GM12878 (cell line): Measurements from ENCODE around the gene RNASEH2B.

Source experiments
- CTCF ChIP-seq, 3 experiments: IDR thresholded peaks in 2 of 3; conservative IDR thresholded peaks in 1 of 3; 2 replicates each; pipeline ENCODE4 v1.5.1; 2011; ENCODE audit warnings: low read depth in 3 of 3, low read length in 3 of 3, mild to moderate bottlenecking in 3 of 3, control low read depth in 2 of 3, moderate library complexity in 2 of 3, inconsistent platforms in 1 of 3, mixed read lengths in 1 of 3; ENCODE audit not compliant: control insufficient read depth in 2 of 3, insufficient read depth in 1 of 3; ENCODE audit errors: extremely low read depth in 1 of 3
- EGR1 ChIP-seq, 2 experiments: IDR thresholded peaks; 1 replicate in 1 of 2; 2 replicates in 1 of 2; pipeline ENCODE4 v1.6.1; 2011 to 2012; ENCODE audit warnings: low read depth in 2 of 2, low read length in 2 of 2, borderline replicate concordance in 1 of 2, mild to moderate bottlenecking in 1 of 2, moderate library complexity in 1 of 2
- ETV6 ChIP-seq, 2 experiments: fragments of 450-650 bp in 1 of 2; IDR thresholded peaks in 1 of 2; conservative IDR thresholded peaks in 1 of 2; 2 replicates each; pipeline ENCODE4 v1.6.1; 2014; ENCODE audit warnings: antibody characterized with exemption in 1 of 2, borderline replicate concordance in 1 of 2, low read depth in 1 of 2, mild to moderate bottlenecking in 1 of 2, moderate library complexity in 1 of 2
- EZH2 ChIP-seq: IDR thresholded peaks from 2 replicates; pipeline ENCODE4 v1.6.1; 2012; ENCODE audit warnings: low read depth, mild to moderate bottlenecking, control low read depth, inconsistent platforms, low read length, borderline replicate concordance; ENCODE audit not compliant: control insufficient read depth
- POLR2A ChIP-seq: IDR thresholded peaks from 2 replicates; pipeline ENCODE4 v1.6.1; 2011; ENCODE audit warnings: low read depth, mild to moderate bottlenecking, low read length
- RFX5 ChIP-seq: IDR thresholded peaks from 2 replicates; pipeline ENCODE4 v1.6.1; 2011; ENCODE audit warnings: low read depth, low read length, improper control_type of control experiment
- SUZ12 ChIP-seq: fragments of 200-600 bp; sonication (generic); IDR thresholded peaks from one replicate; pipeline ENCODE4 v1.6.1; 2018; ENCODE audit warnings: antibody characterized with exemption, mild to moderate bottlenecking; ENCODE audit not compliant: unreplicated experiment
- TAF1 ChIP-seq: IDR thresholded peaks from 2 replicates; pipeline ENCODE4 v1.6.1; 2011; ENCODE audit warnings: mild to moderate bottlenecking, low read depth, low read length, borderline replicate concordance
- USF1 ChIP-seq: IDR thresholded peaks from 2 replicates; pipeline ENCODE4 v1.6.1; 2011; ENCODE audit warnings: borderline replicate concordance, low read depth, mild to moderate bottlenecking, moderate library complexity, mixed read lengths, low read length; ENCODE audit not compliant: insufficient read depth; ENCODE audit errors: extremely low read length
- YY1 ChIP-seq: IDR thresholded peaks from 2 replicates; pipeline ENCODE4 v1.6.1; 2011; ENCODE audit warnings: low read depth, mild to moderate bottlenecking, low read length

- no peak for TF ChIP-seq CTCF (IDR thresholded peaks at IDR 0.05 in 2 of 3, conservative IDR thresholded peaks at IDR 0.05 in 1 of 3; ENCODE audit: control insufficient read depth in 2 of 3, extremely low read depth in 1 of 3, insufficient read depth in 1 of 3, low read depth in 3 of 3, low read length in 3 of 3)
- TF ChIP-seq EZH2, result no peak
- peak; percentile 90 for TF ChIP-seq YY1
- no peak for TF ChIP-seq RFX5
- TF ChIP-seq ETV6 (conservative IDR thresholded peaks at IDR 0.05 in 1 of 2, IDR thresholded peaks at IDR 0.05 in 1 of 2; ENCODE audit: borderline replicate concordance in 1 of 2, low read depth in 1 of 2), result no peak
- peak; percentile 84 for TF ChIP-seq TAF1
- TF ChIP-seq SUZ12, result no peak
- peak; percentile 83 for TF ChIP-seq POLR2A
- no peak for TF ChIP-seq USF1
- no peak for TF ChIP-seq EGR1 (IDR thresholded peaks at IDR 0.05; ENCODE audit: borderline replicate concordance in 1 of 2, low read depth in 2 of 2, low read length in 2 of 2)
These were observed 17.2 kb upstream of the RNASEH2B start for GRCh38 chr13:50892210-50892944.
